K562 (cell line): ENCODE data around the gene C1D. TPM values are rescaled to one million over a fixed set of nuclear protein-coding genes. Genes with fewer than 3 reads are reported as not detected.

Experiments used
- BRD9 ChIP-seq: fragments of 450-650 bp; IDR thresholded peaks from 2 replicates; pipeline ENCODE4 v1.6.1; 2018; ENCODE audit warnings: low read depth; ENCODE audit not compliant: partially characterized antibody
- CBFA2T3 ChIP-seq: fragments of 450-650 bp; IDR thresholded peaks from 2 replicates; pipeline ENCODE4 v1.6.1; 2017
- CBX2 ChIP-seq: fragments of 200-600 bp; sonication (generic); IDR thresholded peaks from one replicate; pipeline ENCODE4 v1.6.1; 2012; ENCODE audit warnings: mild to moderate bottlenecking, low read length, inconsistent platforms; ENCODE audit not compliant: insufficient read depth, poor library complexity, severe bottlenecking
- CBX3 ChIP-seq, 2 experiments: IDR thresholded peaks; 1 replicate in 1 of 2; 2 replicates in 1 of 2; pipeline ENCODE4 v1.6.1; 2012; ENCODE audit warnings: inconsistent platforms in 2 of 2, low read length in 2 of 2, borderline replicate concordance in 1 of 2, control low read depth in 1 of 2
- CEBPG ChIP-seq, 3 experiments: fragments of 200-800 bp in 1 of 3; sonication (Bioruptor generic) in 1 of 3; sonication (generic) in 1 of 3; formaldehyde crosslinking in 1 of 3; IDR thresholded peaks in 2 of 3; conservative IDR thresholded peaks in 1 of 3; 2 replicates each; pipeline versions ENCODE4 v1.6.1 to v1.8.0; 2016 to 2022; ENCODE audit warnings: missing compliant biosample characterization in 2 of 3, missing genetic modification characterization in 2 of 3, mild to moderate bottlenecking in 1 of 3, missing genetic modification reagents in 1 of 3
- DLX4 ChIP-seq: fragments of 250-450 bp; sonication (Bioruptor Pico); IDR thresholded peaks from 2 replicates; pipeline ENCODE4 v1.6.1; 2021; ENCODE audit warnings: mild to moderate bottlenecking
- ELF4 ChIP-seq: fragments of 450-650 bp; formaldehyde crosslinking; IDR thresholded peaks from 2 replicates; pipeline ENCODE4 v1.4.0; 2022; ENCODE audit warnings: missing genetic modification characterization
- GTF2B ChIP-seq: IDR thresholded peaks from 2 replicates; pipeline ENCODE4 v1.6.1; 2011; ENCODE audit not compliant: insufficient read length; ENCODE audit errors: extremely low read depth
- HSF4 ChIP-seq: fragments of 250-450 bp; sonication (Bioruptor Pico); IDR thresholded peaks from 2 replicates; pipeline ENCODE4 v2.1.2; 2022; ENCODE audit warnings: mild to moderate bottlenecking, moderate library complexity, borderline replicate concordance
- ILF3 ChIP-seq: fragments of 450-650 bp; IDR thresholded peaks from 2 replicates; pipeline ENCODE4 v1.6.1; 2018; ENCODE audit warnings: antibody characterized with exemption, mild to moderate bottlenecking, moderate library complexity, borderline replicate concordance
- KDM4B ChIP-seq, 2 experiments: fragments of 450-650 bp in 1 of 2; sonication (generic) in 1 of 2; IDR thresholded peaks; 2 replicates each; pipeline ENCODE4 v1.6.1; 2016 to 2017; ENCODE audit warnings: borderline replicate concordance in 2 of 2, antibody characterized with exemption in 1 of 2, low read depth in 1 of 2, mild to moderate bottlenecking in 1 of 2
- MEIS2 ChIP-seq: fragments of 450-650 bp; IDR thresholded peaks from 2 replicates; pipeline ENCODE4 v1.6.1; 2014; ENCODE audit warnings: mild to moderate bottlenecking; ENCODE audit not compliant: partially characterized antibody
- NCOR1 ChIP-seq: fragments of 450-650 bp; IDR thresholded peaks from 2 replicates; pipeline ENCODE4 v1.6.1; 2016; ENCODE audit warnings: mild to moderate bottlenecking, moderate library complexity
- NFE2 ChIP-seq: IDR thresholded peaks from 2 replicates; pipeline ENCODE4 v1.6.1; 2014; ENCODE audit warnings: antibody characterized with exemption, low read depth
- NFIX ChIP-seq: fragments of 250-450 bp; sonication (Bioruptor Pico); IDR thresholded peaks from 2 replicates; pipeline ENCODE4 v1.4.0; 2020; ENCODE audit warnings: low read depth, mild to moderate bottlenecking, moderate library complexity
- PHF21A ChIP-seq: fragments of 450-650 bp; IDR thresholded peaks from 2 replicates; pipeline ENCODE4 v1.6.1; 2017; ENCODE audit warnings: low read depth, borderline replicate concordance
- RBM34 ChIP-seq: fragments of 200-400 bp; formaldehyde crosslinking; IDR thresholded peaks from 2 replicates; pipeline ENCODE4 v1.6.1; 2018; ENCODE audit warnings: low read length, borderline replicate concordance; ENCODE audit not compliant: insufficient read depth
- RFX1 ChIP-seq: fragments of 450-650 bp; IDR thresholded peaks from 2 replicates; pipeline ENCODE4 v1.6.1; 2016; ENCODE audit warnings: mild to moderate bottlenecking, moderate library complexity
- SLC30A9 ChIP-seq: fragments of 250-450 bp; sonication (Bioruptor Pico); IDR thresholded peaks from 2 replicates; pipeline ENCODE4 v1.8.0; 2022; ENCODE audit warnings: mild to moderate bottlenecking, moderate library complexity
- STAG1 ChIP-seq: sonication (generic); formaldehyde crosslinking; IDR thresholded peaks from 2 replicates; pipeline ENCODE4 v1.5.0; 2020; ENCODE audit warnings: missing genetic modification reagents, borderline replicate concordance
- TAF9B ChIP-seq: fragments of 450-650 bp; IDR thresholded peaks from 2 replicates; pipeline ENCODE4 v1.6.1; 2018; ENCODE audit warnings: mild to moderate bottlenecking; ENCODE audit not compliant: partially characterized antibody
- TAL1 ChIP-seq: fragments of 450-650 bp; IDR thresholded peaks from 2 replicates; pipeline ENCODE4 v1.6.1; 2016; ENCODE audit warnings: mild to moderate bottlenecking
- ZBTB7A ChIP-seq: IDR thresholded peaks from 2 replicates; pipeline ENCODE4 v1.6.1; 2011; ENCODE audit warnings: low read depth, mild to moderate bottlenecking, low read length, moderate library complexity, borderline replicate concordance; ENCODE audit not compliant: control insufficient read depth
- ZNF124 ChIP-seq: sonication (generic); formaldehyde crosslinking; IDR thresholded peaks from 2 replicates; pipeline ENCODE4 v1.8.1; 2022; ENCODE audit warnings: missing genetic modification reagents
- ZNF143 ChIP-seq: sonication (generic); formaldehyde crosslinking; IDR thresholded peaks from 2 replicates; pipeline ENCODE4 v1.9.0; 2022; ENCODE audit warnings: mild to moderate bottlenecking, missing genetic modification reagents
- ZNF146 ChIP-seq: IDR thresholded peaks from one replicate; pipeline ENCODE4 v1.6.1; 2018; ENCODE audit warnings: missing compliant biosample characterization; ENCODE audit not compliant: unreplicated experiment
- ZNF41 ChIP-seq: fragments of 250-450 bp; sonication (Bioruptor Pico); conservative IDR thresholded peaks from 2 replicates; pipeline ENCODE4 v1.4.0; 2020; ENCODE audit warnings: mild to moderate bottlenecking
- polyA plus RNA-seq, 8 experiments: library from polyadenylated mRNA; depleted of rRNA in 4 of 8; stranded (reverse) in 5 of 8; unstranded in 3 of 8; fragments of >200 nt; fragmentation: Nextera tagmentation in 2 of 8; fragmentation: Illumina TruSeq in 1 of 8; extraction: Ambion mirVana in 2 of 8; extraction: Trizol in 1 of 8; gene quantifications; 2 replicates each; pipeline versions ENCODE4 v1.2.1 to v1.2.3, GENCODE V29; 2011 to 2014; ENCODE audit warnings: inconsistent platforms in 1 of 8, missing spikeins in 1 of 8
- total RNA-seq, 7 experiments: library from RNA; depleted of rRNA in 6 of 7; stranded (reverse); fragments of >200 nt in 6 of 7; fragmentation: Illumina TruSeq in 2 of 7; extraction: Trizol in 2 of 7; gene quantifications; 2 replicates each; pipeline versions ENCODE4 v1.2.1 to v1.2.3, GENCODE V29; 2011 to 2021; ENCODE audit warnings: low replicate concordance in 1 of 7
- TF ChIP-seq, protein P1 (sequence below): fragments of 250-450 bp; sonication (Bioruptor Pico); IDR thresholded peaks from 2 replicates; pipeline ENCODE4 v1.5.0; 2022; ENCODE audit warnings: mild to moderate bottlenecking

Gene C1D
- total and polyA plus RNA-seq, 9 of the 15 experiments (the other 6 are each of a cell fraction or from before 2014, with no cell fraction given), result 33.2 to 123 (median 56.5) TPM

DNA sequence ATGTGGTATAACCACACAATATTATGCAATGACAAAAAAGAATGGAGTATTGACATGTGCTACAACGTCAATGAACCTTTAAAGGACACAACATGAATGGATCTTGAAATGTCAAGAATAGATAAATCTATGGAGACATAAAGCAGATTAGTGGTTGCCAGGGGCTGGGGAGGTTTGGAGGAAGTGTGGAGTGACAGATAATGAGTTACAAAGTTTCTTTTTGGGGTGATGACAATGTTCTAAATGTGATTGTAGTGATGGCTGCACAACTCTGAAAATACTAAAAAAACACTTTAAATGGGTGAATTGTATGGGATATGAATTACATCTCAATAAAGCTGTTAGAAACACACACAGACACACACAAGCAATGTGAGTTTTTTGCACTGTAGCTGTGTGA, 37.4 kb upstream of the C1D start (continued):
- TF ChIP-seq, protein P1, sequence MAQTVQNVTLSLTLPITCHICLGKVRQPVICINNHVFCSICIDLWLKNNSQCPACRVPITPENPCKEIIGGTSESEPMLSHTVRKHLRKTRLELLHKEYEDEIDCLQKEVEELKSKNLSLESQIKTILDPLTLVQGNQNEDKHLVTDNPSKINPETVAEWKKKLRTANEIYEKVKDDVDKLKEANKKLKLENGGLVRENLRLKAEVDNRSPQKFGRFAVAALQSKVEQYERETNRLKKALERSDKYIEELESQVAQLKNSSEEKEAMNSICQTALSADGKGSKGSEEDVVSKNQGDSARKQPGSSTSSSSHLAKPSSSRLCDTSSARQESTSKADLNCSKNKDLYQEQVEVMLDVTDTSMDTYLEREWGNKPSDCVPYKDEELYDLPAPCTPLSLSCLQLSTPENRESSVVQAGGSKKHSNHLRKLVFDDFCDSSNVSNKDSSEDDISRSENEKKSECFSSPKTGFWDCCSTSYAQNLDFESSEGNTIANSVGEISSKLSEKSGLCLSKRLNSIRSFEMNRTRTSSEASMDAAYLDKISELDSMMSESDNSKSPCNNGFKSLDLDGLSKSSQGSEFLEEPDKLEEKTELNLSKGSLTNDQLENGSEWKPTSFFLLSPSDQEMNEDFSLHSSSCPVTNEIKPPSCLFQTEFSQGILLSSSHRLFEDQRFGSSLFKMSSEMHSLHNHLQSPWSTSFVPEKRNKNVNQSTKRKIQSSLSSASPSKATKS (CRISPR knock-in tag), result no peak
- no peak for TF ChIP-seq DLX4 (CRISPR knock-in tag)
- TF ChIP-seq BRD9, result no peak
- peak; percentile 60 for TF ChIP-seq TAL1
- TF ChIP-seq MEIS2, result peak; percentile 95
- TF ChIP-seq CBX3 (IDR thresholded peaks at IDR 0.05; ENCODE audit: borderline replicate concordance in 1 of 2, low read length in 2 of 2), result no peak
- peak; percentile 53; the same call in 1 of the 2 replicates for TF ChIP-seq RFX1
- TF ChIP-seq PHF21A, result no peak
- no peak for TF ChIP-seq ZNF41 (CRISPR knock-in tag)
- TF ChIP-seq HSF4, result no peak
- TF ChIP-seq NFE2, result no peak
- peak; percentile 80 for TF ChIP-seq CBFA2T3
- TF ChIP-seq KDM4B (IDR thresholded peaks at IDR 0.05; ENCODE audit: borderline replicate concordance in 2 of 2, low read depth in 1 of 2), result no peak
- TF ChIP-seq NCOR1, result peak; percentile 56
- no peak for TF ChIP-seq CBX2
- no peak; the same call in 1 of the 2 replicates for TF ChIP-seq ELF4 (CRISPR knock-in tag)
- TF ChIP-seq ZBTB7A, result no peak
- no peak for TF ChIP-seq TAF9B
- TF ChIP-seq SLC30A9 (CRISPR knock-in tag), result no peak
- no peak for TF ChIP-seq NFIX (CRISPR knock-in tag)
- TF ChIP-seq ZNF143 (CRISPR knock-in tag), result no peak
- no peak for TF ChIP-seq ZNF146
- no peak for TF ChIP-seq ILF3
- no peak for TF ChIP-seq ZNF124 (CRISPR knock-in tag)
- no peak for TF ChIP-seq GTF2B
- TF ChIP-seq RBM34, result no peak
- no peak for TF ChIP-seq STAG1 (CRISPR knock-in tag)
- TF ChIP-seq CEBPG (CRISPR knock-in tag; IDR thresholded peaks at IDR 0.05), result no peak
- peak; percentile 76 to 92 for TF ChIP-seq CEBPG (tag; conservative IDR thresholded peaks at IDR 0.05 in 1 of 2, IDR thresholded peaks at IDR 0.05 in 1 of 2)
